OCI-LY1 (cell line): Measurements from ENCODE around the gene CHI3L1.

Experiments used
- H2AFZ ChIP-seq: fragments of 200-600 bp; sonication (generic), shearing (Covaris generic); 2 replicates; pipeline ENCODE4 v1.6.0; 2014; ENCODE audit warnings: antibody characterized with exemption, mild to moderate bottlenecking, low read length
- H3F3A ChIP-seq: fragments of 200-600 bp; sonication (generic), shearing (Covaris generic); 2 replicates; pipeline ENCODE4 v1.6.0; 2014; ENCODE audit warnings: mild to moderate bottlenecking, antibody characterized with exemption, low read length, moderate library complexity; ENCODE audit not compliant: insufficient read depth
- H3K27ac ChIP-seq: fragments of 200-600 bp; sonication (generic); 2 replicates; pipeline ENCODE4 v1.5.1; 2014; ENCODE audit warnings: low read length, mixed run types, mild to moderate bottlenecking, low read depth; ENCODE audit not compliant: poor library complexity, severe bottlenecking
- H3K27me3 ChIP-seq: fragments of 200-600 bp; sonication (generic); 2 replicates; pipeline ENCODE4 v1.6.0; 2014; ENCODE audit warnings: antibody characterized with exemption, mild to moderate bottlenecking, low read length, moderate library complexity; ENCODE audit not compliant: insufficient read depth
- H3K36me3 ChIP-seq: fragments of 200-600 bp; sonication (generic); 2 replicates; pipeline ENCODE4 v1.6.1; 2014; ENCODE audit warnings: mild to moderate bottlenecking, antibody characterized with exemption, low read length, moderate library complexity, mixed read lengths; ENCODE audit not compliant: insufficient read depth
- H3K4me1 ChIP-seq: fragments of 200-600 bp; sonication (generic); 2 replicates; pipeline ENCODE4 v1.5.1; 2014; ENCODE audit warnings: mild to moderate bottlenecking, low read length, moderate library complexity; ENCODE audit not compliant: insufficient read depth, severe bottlenecking
- H3K4me2 ChIP-seq: fragments of 200-600 bp; sonication (generic), shearing (Covaris generic); 2 replicates; pipeline ENCODE4 v1.6.1; 2014; ENCODE audit warnings: low read length
- H3K4me3 ChIP-seq: fragments of 200-600 bp; sonication (generic); 2 replicates; pipeline ENCODE4 v1.5.1; 2014; ENCODE audit warnings: low read length, low read depth, mild to moderate bottlenecking, mixed read lengths; ENCODE audit not compliant: poor library complexity, severe bottlenecking
- H3K79me2 ChIP-seq: fragments of 200-600 bp; shearing (Covaris generic); 2 replicates; pipeline ENCODE4 v1.6.1; 2016; ENCODE audit warnings: mixed run types, low read length, mixed read lengths; ENCODE audit not compliant: insufficient read depth
- H3K9ac ChIP-seq: fragments of 200-600 bp; sonication (generic), shearing (Covaris generic); 2 replicates; pipeline ENCODE4 v1.6.1; 2014; ENCODE audit warnings: mild to moderate bottlenecking, low read length, mixed read lengths
- H3K9me2 ChIP-seq: fragments of 200-600 bp; sonication (generic), shearing (Covaris generic); 2 replicates; pipeline ENCODE4 v1.6.1; 2014; ENCODE audit warnings: low read depth, mild to moderate bottlenecking, low read length, mixed read lengths
- H3K9me3 ChIP-seq: fragments of 200-600 bp; shearing (Covaris generic); 2 replicates; pipeline ENCODE4 v1.6.1; 2014; ENCODE audit warnings: low read length, mixed read lengths
- H4K20me1 ChIP-seq: fragments of 200-600 bp; sonication (generic), shearing (Covaris generic); 2 replicates; pipeline ENCODE4 v1.6.0; 2016; ENCODE audit warnings: mild to moderate bottlenecking, low read length; ENCODE audit not compliant: insufficient read depth
- EZH2 ChIP-seq: fragments of 200-600 bp; sonication (generic), shearing (Covaris generic); IDR thresholded peaks from 2 replicates; pipeline ENCODE4 v1.8.0; 2017; ENCODE audit warnings: borderline replicate concordance, mixed run types, mild to moderate bottlenecking, antibody characterized with exemption, low read length, moderate library complexity, mixed read lengths
- TF ChIP-seq, protein P1 (sequence below): fragments of 200-600 bp; sonication (generic), shearing (Covaris generic); IDR thresholded peaks from 2 replicates; pipeline ENCODE4 v1.5.1; 2017; ENCODE audit warnings: mild to moderate bottlenecking, antibody characterized with exemption, low read length, moderate library complexity, mixed read lengths

CHI3L1 gene

DNA sequence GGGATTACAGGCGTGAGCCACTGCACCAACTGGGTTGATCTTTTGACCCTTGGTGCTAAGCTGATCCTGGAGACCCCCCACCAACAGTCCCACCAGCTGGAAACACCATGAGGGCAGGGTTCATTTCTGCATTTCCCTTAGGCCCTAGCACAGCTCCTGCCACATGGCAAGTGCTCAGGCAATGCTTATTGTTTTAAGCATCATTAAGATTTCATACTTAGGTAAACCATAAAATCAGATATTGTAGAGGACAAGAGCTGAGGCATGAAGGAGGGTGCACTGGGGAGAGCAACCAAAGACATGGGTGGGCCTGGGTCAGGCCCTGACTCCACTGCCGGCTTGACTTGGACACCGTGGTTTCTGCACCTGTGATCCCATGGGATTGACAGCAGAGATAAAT, 25.3 kb upstream of the CHI3L1 start:
- Histone ChIP-seq H3F3A (no peaks in the 10 kb centered on the region), H3K79me2 (no peaks in the 10 kb centered on the region), H4K20me1 (no peaks in the 10 kb centered on the region), H3K4me3 (no peak overlapping the region), H3K4me2 (no peak overlapping the region), H3K27ac (no peak overlapping the region), H3K27me3 (peaks cover 8% of the 10 kb centered on the region; the same call in 1 of the 2 replicates), H3K9me2 (no peaks in the 10 kb centered on the region), H3K36me3 (no peaks in the 10 kb centered on the region), H3K4me1 (no peaks in the 10 kb centered on the region), H2AFZ (no peak overlapping the region), H3K9ac (no peak overlapping the region), H3K9me3 (no peaks in the 10 kb centered on the region)
- TF ChIP-seq, protein P1, sequence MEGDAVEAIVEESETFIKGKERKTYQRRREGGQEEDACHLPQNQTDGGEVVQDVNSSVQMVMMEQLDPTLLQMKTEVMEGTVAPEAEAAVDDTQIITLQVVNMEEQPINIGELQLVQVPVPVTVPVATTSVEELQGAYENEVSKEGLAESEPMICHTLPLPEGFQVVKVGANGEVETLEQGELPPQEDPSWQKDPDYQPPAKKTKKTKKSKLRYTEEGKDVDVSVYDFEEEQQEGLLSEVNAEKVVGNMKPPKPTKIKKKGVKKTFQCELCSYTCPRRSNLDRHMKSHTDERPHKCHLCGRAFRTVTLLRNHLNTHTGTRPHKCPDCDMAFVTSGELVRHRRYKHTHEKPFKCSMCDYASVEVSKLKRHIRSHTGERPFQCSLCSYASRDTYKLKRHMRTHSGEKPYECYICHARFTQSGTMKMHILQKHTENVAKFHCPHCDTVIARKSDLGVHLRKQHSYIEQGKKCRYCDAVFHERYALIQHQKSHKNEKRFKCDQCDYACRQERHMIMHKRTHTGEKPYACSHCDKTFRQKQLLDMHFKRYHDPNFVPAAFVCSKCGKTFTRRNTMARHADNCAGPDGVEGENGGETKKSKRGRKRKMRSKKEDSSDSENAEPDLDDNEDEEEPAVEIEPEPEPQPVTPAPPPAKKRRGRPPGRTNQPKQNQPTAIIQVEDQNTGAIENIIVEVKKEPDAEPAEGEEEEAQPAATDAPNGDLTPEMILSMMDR, result no peak
- TF ChIP-seq EZH2, result no peak

DNA sequence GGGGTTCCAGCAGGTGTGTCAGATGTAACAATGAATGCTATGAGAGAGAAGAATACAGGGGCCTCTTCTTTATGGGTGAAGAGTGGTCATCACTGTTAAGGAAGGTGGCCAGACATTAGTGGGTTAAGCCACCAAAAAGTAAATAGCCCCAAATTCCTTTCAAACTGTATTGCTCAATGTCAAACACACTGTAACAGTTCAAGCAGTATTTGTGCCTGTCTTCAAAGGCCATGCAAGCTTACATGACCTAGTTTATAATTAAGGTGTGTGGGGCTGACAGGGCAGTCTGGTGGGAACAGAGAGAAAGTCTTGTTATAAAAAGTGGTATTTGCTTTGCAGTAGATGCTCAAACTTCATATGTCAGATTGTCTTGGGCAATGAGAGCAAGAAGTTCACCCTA, 24.5 kb upstream of the CHI3L1 start:
- no peaks in the 10 kb centered on the region for H3K79me2 ChIP-seq
- no peaks in the 10 kb centered on the region for H3K4me1 ChIP-seq
- H3K9me2 ChIP-seq, result no peaks in the 10 kb centered on the region
- H3K9ac ChIP-seq, result no peak overlapping the region
- H3K4me2 ChIP-seq, result no peak overlapping the region
- no peak overlapping the region for H3K4me3 ChIP-seq
- no peaks in the 10 kb centered on the region for H3F3A ChIP-seq
- H3K27me3 ChIP-seq, result peaks cover 8% of the 10 kb centered on the region; the same call in 1 of the 2 replicates
- no peak for TF ChIP-seq EZH2
- TF ChIP-seq, protein P1, result no peak
- no peaks in the 10 kb centered on the region for H3K36me3 ChIP-seq
- no peak overlapping the region for H2AFZ ChIP-seq
- no peaks in the 10 kb centered on the region for H4K20me1 ChIP-seq
- H3K27ac ChIP-seq, result no peak overlapping the region
- no peaks in the 10 kb centered on the region for H3K9me3 ChIP-seq

DNA sequence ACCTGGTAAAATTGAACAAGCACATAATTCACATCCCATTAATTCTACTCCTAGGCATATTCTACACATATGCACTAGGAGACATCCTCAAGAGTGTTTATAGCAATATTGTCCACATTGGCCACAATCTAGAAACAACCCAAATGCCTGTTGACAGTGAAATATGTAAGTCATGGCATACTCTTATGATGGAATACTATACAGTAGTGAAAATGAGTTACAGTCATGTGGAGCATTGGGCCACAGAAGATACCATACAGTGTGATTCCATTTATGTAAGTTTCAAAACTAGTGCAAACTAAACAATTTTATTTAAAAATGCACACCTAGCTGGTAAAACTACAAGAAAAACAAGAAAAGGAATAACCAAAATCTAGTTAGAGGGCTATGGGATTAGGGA, 23.8 kb upstream of the CHI3L1 start:
- Histone ChIP-seq H3K9me2 (no peaks in the 10 kb centered on the region), H3K4me1 (no peaks in the 10 kb centered on the region), H4K20me1 (no peaks in the 10 kb centered on the region), H3K79me2 (no peaks in the 10 kb centered on the region), H2AFZ (no peak overlapping the region), H3K4me2 (no peak overlapping the region), H3K36me3 (no peaks in the 10 kb centered on the region), H3K27ac (no peak overlapping the region), H3F3A (no peaks in the 10 kb centered on the region), H3K9me3 (no peaks in the 10 kb centered on the region), H3K9ac (no peak overlapping the region), H3K27me3 (peaks cover 8% of the 10 kb centered on the region; the same call in 1 of the 2 replicates), H3K4me3 (no peak overlapping the region)
- TF ChIP-seq, protein P1, result no peak
- TF ChIP-seq EZH2, result no peak
